Endothelial cell of umbilical vein (primary cell): Measurements from ENCODE around the gene SULT2B1. TPM values are rescaled to one million over a fixed set of nuclear protein-coding genes. Genes with fewer than 3 reads are reported as not detected.

Experiments
- BruUV-seq: library from RNA; stranded (reverse); fragments of 400-500 nt; replicated peaks from 2 replicates; lab custom pipeline; 2021; lab: Mats Ljungman, UMichigan
- CTCF ChIA-PET: fragments of 300-600, 350-600 bp; sonication (Branson Sonifier 250); formaldehyde crosslinking; loops from one replicate; lab custom pipeline; 2021; ENCODE audit warnings: antibody characterized with exemption, inconsistent platforms; lab: Charles Lee
- POLR2A ChIA-PET: fragments of 300-600, 350-600 bp; sonication (Branson Sonifier 250); formaldehyde crosslinking; loops from one replicate; lab custom pipeline; 2021; ENCODE audit warnings: antibody characterized with exemption, inconsistent platforms; lab: Charles Lee
- DNase-seq: peaks from one replicate; pipeline ENCODE4 v3.0.0-alpha.2; 2011; ENCODE audit warnings: low read depth, low spot score
- FAIRE-seq: peaks from 2 replicates; lab custom pipeline; 2011; peaks lifted over from hg19 to GRCh38; lab: Jason Lieb, UNC
- H2AFZ ChIP-seq: 2 replicates; pipeline ENCODE4 v1.6.0; 2012; ENCODE audit warnings: low read depth, low read length, control low read depth, inconsistent platforms
- H3K27ac ChIP-seq: 2 replicates; pipeline ENCODE4 v1.5.1; 2011; ENCODE audit warnings: low read depth, mild to moderate bottlenecking, control low read depth, low read length, moderate library complexity; ENCODE audit not compliant: insufficient read depth
- H3K27me3 ChIP-seq, 2 experiments: 2 replicates each; pipeline versions ENCODE4 v1.6.0 to v1.6.1; 2011; ENCODE audit warnings: low read length in 2 of 2, mixed read lengths in 1 of 2; ENCODE audit not compliant: control insufficient read depth in 2 of 2, insufficient read depth in 2 of 2
- H3K36me3 ChIP-seq, 2 experiments: 2 replicates in 1 of 2; 3 replicates in 1 of 2; pipeline ENCODE4 v1.5.1; 2011; ENCODE audit warnings: low read length in 2 of 2, mild to moderate bottlenecking in 1 of 2, moderate library complexity in 1 of 2; ENCODE audit not compliant: control insufficient read depth in 2 of 2, insufficient read depth in 2 of 2; ENCODE audit errors: extremely low read depth in 1 of 2
- H3K4me1 ChIP-seq: 3 replicates; pipeline ENCODE4 v1.5.1; 2011; ENCODE audit warnings: mild to moderate bottlenecking, low read length; ENCODE audit not compliant: control insufficient read depth, insufficient read depth; ENCODE audit errors: extremely low read depth
- H3K4me2 ChIP-seq: 2 replicates; pipeline ENCODE4 v1.6.1; 2011; ENCODE audit warnings: low read length, control low read depth, mixed read lengths; ENCODE audit not compliant: insufficient read depth
- H3K4me3 ChIP-seq, 3 experiments: fragments of 200-600 bp in 1 of 3; sonication (generic), shearing (Covaris generic) in 1 of 3; replicated peaks in 1 of 3; 2 replicates each; pipeline ENCODE4 v1.5.1; 2011 to 2016; ENCODE audit warnings: control low read depth in 3 of 3, low read length in 3 of 3, mild to moderate bottlenecking in 2 of 3, inconsistent platforms in 1 of 3, low read depth in 1 of 3, moderate library complexity in 1 of 3; ENCODE audit not compliant: insufficient read depth in 1 of 3
- H3K79me2 ChIP-seq: 2 replicates; pipeline ENCODE4 v1.6.0; 2012; ENCODE audit warnings: low read length, inconsistent platforms; ENCODE audit not compliant: control insufficient read depth, insufficient read depth
- H3K9ac ChIP-seq: replicated peaks from 2 replicates; pipeline ENCODE3; 2011; ENCODE audit warnings: low read length, control low read depth; ENCODE audit not compliant: insufficient read depth; ENCODE audit errors: extremely low read depth
- H3K9me1 ChIP-seq: replicated peaks from 3 replicates; pipeline ENCODE4 v1.6.0; 2011; ENCODE audit warnings: mild to moderate bottlenecking, low read length; ENCODE audit not compliant: control insufficient read depth, insufficient read depth; ENCODE audit errors: extremely low read depth
- H3K9me3 ChIP-seq: replicated peaks from 2 replicates; pipeline ENCODE4 v1.5.1; 2012; ENCODE audit warnings: low read length, inconsistent platforms; ENCODE audit not compliant: control insufficient read depth, insufficient read depth
- H4K20me1 ChIP-seq: replicated peaks from 2 replicates; pipeline ENCODE3; 2011; ENCODE audit warnings: mild to moderate bottlenecking, low read length; ENCODE audit not compliant: control insufficient read depth, insufficient read depth; ENCODE audit errors: extremely low read depth
- EZH2 ChIP-seq: IDR thresholded peaks from 2 replicates; pipeline ENCODE4 v1.6.1; 2012; ENCODE audit warnings: borderline replicate concordance, low read depth, mild to moderate bottlenecking, moderate library complexity, low read length, inconsistent platforms; ENCODE audit not compliant: severe bottlenecking
- FOS ChIP-seq: IDR thresholded peaks from 2 replicates; pipeline ENCODE4 v1.6.1; 2011; ENCODE audit warnings: mild to moderate bottlenecking, low read length, moderate library complexity, borderline replicate concordance; ENCODE audit not compliant: insufficient read depth
- GATA2 ChIP-seq: IDR thresholded peaks from 2 replicates; pipeline ENCODE4 v1.7.0; 2011; ENCODE audit warnings: low read depth, mild to moderate bottlenecking, moderate library complexity, mixed read lengths, low read length; ENCODE audit not compliant: insufficient read length, insufficient read depth
- JUN ChIP-seq: IDR thresholded peaks from 2 replicates; pipeline ENCODE4 v1.6.1; 2011; ENCODE audit warnings: borderline replicate concordance, low read depth; ENCODE audit not compliant: insufficient read length, insufficient read depth
- MYC ChIP-seq: IDR thresholded peaks from one replicate; pipeline ENCODE4 v1.6.1; 2011; ENCODE audit warnings: mild to moderate bottlenecking, low read depth, low read length
- POLR2A ChIP-seq: IDR thresholded peaks from 2 replicates; pipeline ENCODE4 v1.6.1; 2012; ENCODE audit warnings: low read depth, mild to moderate bottlenecking, control low read depth, low read length
- POLR2AphosphoS5 ChIP-seq: IDR thresholded peaks from 2 replicates; pipeline ENCODE4 v1.6.1; 2012; ENCODE audit warnings: low read depth, mild to moderate bottlenecking, control low read depth, low read length, moderate library complexity; ENCODE audit not compliant: insufficient read depth
- dilution Hi-C: fragments of 300-500 bp; cut with MboI; formaldehyde crosslinking; loops from one replicate; pipeline ENCODE4 v1.15.0; 2019; ENCODE audit warnings: low sequenced_read_pairs; ENCODE audit not compliant: extremely low pct_ligation_motif_present
- intact Hi-C: fragments of 100-400 bp; cut with micrococcal nuclease; formaldehyde crosslinking; loops from one replicate; pipeline ENCODE4 v1.10.0; 2022
- polyA plus RNA-seq, 4 experiments: library from polyadenylated mRNA; depleted of rRNA in 3 of 4; stranded (reverse) in 3 of 4; unstranded in 1 of 4; fragments of >200 nt; gene quantifications; 2 replicates each; pipeline versions ENCODE4 v1.2.1 to v1.2.3, GENCODE V29; 2011 to 2012; ENCODE audit warnings: missing spikeins in 1 of 4
- total RNA-seq: library from RNA; stranded (reverse); gene quantifications from 2 replicates; pipeline ENCODE4 v1.2.3, GENCODE V29; 2021
- TF ChIP-seq, protein P1 (sequence below), 2 donors: IDR thresholded peaks; 1 replicate in 1 of 2; 2 replicates in 1 of 2; pipeline ENCODE4 v1.5.1; 2011; ENCODE audit warnings: low read length in 2 of 2, mild to moderate bottlenecking in 2 of 2, moderate library complexity in 2 of 2, control low read depth in 1 of 2, inconsistent platforms in 1 of 2, low read depth in 1 of 2; ENCODE audit not compliant: insufficient read depth in 1 of 2; ENCODE audit errors: extremely low read depth in 1 of 2
- TF ChIP-seq, protein P2 (sequence below): IDR thresholded peaks from 2 replicates; pipeline ENCODE4 v1.6.1; 2011; ENCODE audit not compliant: insufficient read depth, insufficient read length

Gene SULT2B1
- total and polyA plus RNA-seq, 2 donors (not counting 3 experiments of a cell fraction or from before 2014, with no cell fraction given), result not detected

DNA sequence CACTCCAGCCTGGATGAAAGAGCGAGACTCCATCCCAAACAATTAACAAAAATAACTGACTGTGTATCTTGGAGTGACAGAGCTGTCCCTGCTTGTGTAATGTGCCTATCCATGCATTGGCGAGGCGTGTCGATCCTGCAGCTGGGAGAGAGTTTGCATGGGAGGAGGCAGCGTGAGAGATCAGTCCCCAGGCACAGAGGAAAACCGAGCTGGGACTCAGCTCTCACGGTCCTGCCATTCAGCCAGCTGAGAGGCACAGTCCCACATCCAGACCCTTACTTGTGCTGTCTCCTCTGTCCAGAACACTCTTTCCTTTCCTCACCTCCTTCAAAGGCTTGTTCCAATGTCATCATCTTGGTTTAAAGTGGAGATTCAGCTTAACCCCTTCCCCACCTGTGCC is 11.9 kb upstream of the SULT2B1 start:
- ChIA-PET POLR2A (no interaction called here), CTCF (interaction anchor here (1.2 kb wide), 2 partner anchors 16 to 34 kb away, joined by 3 read pairs; no protein-coding TSS in a partner anchor)
- no peaks in the 10 kb centered on the region for H3K79me2 ChIP-seq
- H3K9ac ChIP-seq, result no peak overlapping the region
- intact Hi-C loops, result no loop called here
- H3K4me2 ChIP-seq, result no peak overlapping the region
- no peak overlapping the region for H3K4me3 ChIP-seq
- H3K9me1 ChIP-seq, result no peaks in the 10 kb centered on the region
- H3K4me1 ChIP-seq, result peaks cover 5% of the 10 kb centered on the region
- no peak overlapping the region for H2AFZ ChIP-seq
- TF ChIP-seq, protein P1, sequence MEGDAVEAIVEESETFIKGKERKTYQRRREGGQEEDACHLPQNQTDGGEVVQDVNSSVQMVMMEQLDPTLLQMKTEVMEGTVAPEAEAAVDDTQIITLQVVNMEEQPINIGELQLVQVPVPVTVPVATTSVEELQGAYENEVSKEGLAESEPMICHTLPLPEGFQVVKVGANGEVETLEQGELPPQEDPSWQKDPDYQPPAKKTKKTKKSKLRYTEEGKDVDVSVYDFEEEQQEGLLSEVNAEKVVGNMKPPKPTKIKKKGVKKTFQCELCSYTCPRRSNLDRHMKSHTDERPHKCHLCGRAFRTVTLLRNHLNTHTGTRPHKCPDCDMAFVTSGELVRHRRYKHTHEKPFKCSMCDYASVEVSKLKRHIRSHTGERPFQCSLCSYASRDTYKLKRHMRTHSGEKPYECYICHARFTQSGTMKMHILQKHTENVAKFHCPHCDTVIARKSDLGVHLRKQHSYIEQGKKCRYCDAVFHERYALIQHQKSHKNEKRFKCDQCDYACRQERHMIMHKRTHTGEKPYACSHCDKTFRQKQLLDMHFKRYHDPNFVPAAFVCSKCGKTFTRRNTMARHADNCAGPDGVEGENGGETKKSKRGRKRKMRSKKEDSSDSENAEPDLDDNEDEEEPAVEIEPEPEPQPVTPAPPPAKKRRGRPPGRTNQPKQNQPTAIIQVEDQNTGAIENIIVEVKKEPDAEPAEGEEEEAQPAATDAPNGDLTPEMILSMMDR (IDR thresholded peaks at IDR 0.05; ENCODE audit: extremely low read depth in 1 of 2, insufficient read depth in 1 of 2, low read depth in 1 of 2, low read length in 2 of 2), result no peak
- TF ChIP-seq EZH2 (no peak), GATA2 (no peak), MYC (no peak), JUN (no peak), POLR2A (no peak), POLR2AphosphoS5 (no peak), FOS (no peak)
- TF ChIP-seq, protein P2, sequence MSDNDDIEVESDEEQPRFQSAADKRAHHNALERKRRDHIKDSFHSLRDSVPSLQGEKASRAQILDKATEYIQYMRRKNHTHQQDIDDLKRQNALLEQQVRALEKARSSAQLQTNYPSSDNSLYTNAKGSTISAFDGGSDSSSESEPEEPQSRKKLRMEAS, result no peak
- dilution Hi-C loops, result no loop called here
- no TSS peak for BruUV-seq
- H4K20me1 ChIP-seq, result no peaks in the 10 kb centered on the region
- no peaks in the 10 kb centered on the region for H3K36me3 ChIP-seq
- FAIRE-seq (no peak), DNase-seq (no peak)
- H3K27me3 ChIP-seq, result no peaks in the 10 kb centered on the region
- H3K9me3 ChIP-seq, result no peaks in the 10 kb centered on the region
- H3K27ac ChIP-seq, result no peak overlapping the region
